Fibroblast of lung (primary cell): ENCODE measurements around the gene ST6GALNAC3. TPM values are rescaled to one million over a fixed set of nuclear protein-coding genes. Genes with fewer than 3 reads are reported as not detected.
A peak's percentile ranks its signal among the peaks of the same experiment; 100 is the strongest.

Experiments
- DNase-seq, 2 donors: peaks; one replicate each; pipeline versions ENCODE4 v3.0.0 to v3.0.0-alpha.2; 2010; ENCODE audit warnings: low read depth in 2 of 2
- H2AFZ ChIP-seq: 2 replicates; pipeline ENCODE4 v1.5.1; 2012; ENCODE audit warnings: low read length, control low read depth, inconsistent platforms
- H3K27ac ChIP-seq: 2 replicates; pipeline ENCODE4 v1.5.1; 2011; ENCODE audit warnings: low read length, control low read depth; ENCODE audit not compliant: insufficient read depth
- H3K27me3 ChIP-seq: 2 replicates; pipeline ENCODE4 v1.5.1; 2011; ENCODE audit warnings: mild to moderate bottlenecking, low read length; ENCODE audit not compliant: control insufficient read depth, insufficient read depth
- H3K36me3 ChIP-seq: 2 replicates; pipeline ENCODE4 v1.5.1; 2011; ENCODE audit warnings: low read length; ENCODE audit not compliant: control insufficient read depth, insufficient read depth
- H3K4me1 ChIP-seq: 2 replicates; pipeline ENCODE4 v1.5.1; 2011; ENCODE audit warnings: low read length; ENCODE audit not compliant: control insufficient read depth, insufficient read depth; ENCODE audit errors: extremely low read depth
- H3K4me2 ChIP-seq: 2 replicates; pipeline ENCODE4 v1.5.1; 2011; ENCODE audit warnings: low read length, control low read depth; ENCODE audit not compliant: insufficient read depth; ENCODE audit errors: extremely low read depth
- H3K4me3 ChIP-seq, 4 experiments: fragments of 200-600 bp in 1 of 4; sonication (generic) in 1 of 4; replicated peaks in 1 of 4; 2 replicates each; pipeline ENCODE4 v1.5.1; 2011 to 2016; ENCODE audit warnings: low read length in 4 of 4, low read depth in 3 of 4, mild to moderate bottlenecking in 3 of 4, control low read depth in 2 of 4, inconsistent platforms in 1 of 4, mixed read lengths in 1 of 4; ENCODE audit not compliant: insufficient read depth in 1 of 4; ENCODE audit errors: control extremely low read depth in 1 of 4
- H3K79me2 ChIP-seq: 2 replicates; pipeline ENCODE4 v1.5.1; 2012; ENCODE audit warnings: mild to moderate bottlenecking, low read length, inconsistent platforms; ENCODE audit not compliant: control insufficient read depth, insufficient read depth
- H3K9ac ChIP-seq: 2 replicates; pipeline ENCODE4 v1.5.1; 2011; ENCODE audit warnings: mild to moderate bottlenecking, low read length, control low read depth; ENCODE audit not compliant: insufficient read depth
- H3K9me3 ChIP-seq: 2 replicates; pipeline ENCODE4 v1.5.1; 2012; ENCODE audit warnings: low read depth, low read length; ENCODE audit not compliant: control insufficient read depth, insufficient read depth
- H4K20me1 ChIP-seq: 2 replicates; pipeline ENCODE4 v1.5.1; 2011; ENCODE audit warnings: low read length; ENCODE audit not compliant: control insufficient read depth, insufficient read depth; ENCODE audit errors: extremely low read depth
- EZH2 ChIP-seq: IDR thresholded peaks from 2 replicates; pipeline ENCODE4 v1.5.1; 2012; ENCODE audit warnings: low read length, control low read depth, mild to moderate bottlenecking; ENCODE audit errors: missing control alignments
- polyA plus RNA-seq, 2 donors: library from polyadenylated mRNA; depleted of rRNA in 1 of 2; stranded (reverse) in 1 of 2; unstranded in 1 of 2; fragments of >200 nt; gene quantifications; 2 replicates each; pipeline ENCODE4 v1.2.1, GENCODE V29; 2011 to 2012; ENCODE audit warnings: missing spikeins in 1 of 2
- total RNA-seq: library from RNA; depleted of rRNA; stranded (reverse); fragments of >200 nt; gene quantifications from 2 replicates; pipeline ENCODE4 v1.2.1, GENCODE V29; 2014
- TF ChIP-seq, protein P1 (sequence below), 2 donors: IDR thresholded peaks in 1 of 2; conservative IDR thresholded peaks in 1 of 2; 1 replicate in 1 of 2; 2 replicates in 1 of 2; pipeline ENCODE4 v1.5.1; 2011 to 2012; ENCODE audit warnings: low read length in 2 of 2, control low read depth in 1 of 2, inconsistent platforms in 1 of 2, low read depth in 1 of 2, mild to moderate bottlenecking in 1 of 2

The ST6GALNAC3 gene
- total and polyA plus RNA-seq, 2 donors (not counting 1 experiment from before 2014, with no cell fraction given) = 0.34 to 0.66 TPM

DNA sequence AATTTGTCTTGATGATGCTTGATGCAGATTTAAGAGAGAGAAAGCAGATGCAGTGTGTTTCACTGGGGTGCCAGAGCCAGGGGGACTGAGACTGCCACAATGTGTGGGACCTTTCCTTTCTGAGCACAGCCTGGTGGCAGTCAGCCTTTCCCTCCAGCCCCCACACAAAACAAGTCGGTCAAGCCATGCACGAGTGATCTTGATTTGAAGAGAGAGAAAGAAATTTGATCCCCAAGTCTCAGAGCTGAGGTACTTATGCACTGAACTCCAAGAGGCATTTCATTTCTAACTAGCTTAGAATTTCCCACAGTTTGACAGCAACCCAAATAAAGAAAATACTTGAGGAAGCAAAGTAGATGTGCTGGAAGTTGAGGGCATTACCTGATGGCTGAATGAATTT, 193.8 kb downstream of the ST6GALNAC3 start:
- Histone ChIP-seq H3K4me2 (no peak overlapping the region), H3K36me3 (no peaks in the 10 kb centered on the region), H3K79me2 (no peaks in the 10 kb centered on the region), H3K27ac (no peak overlapping the region), H3K9ac (no peak overlapping the region), H3K9me3 (no peaks in the 10 kb centered on the region), H3K4me1 (no peaks in the 10 kb centered on the region), H3K4me3 (no peak overlapping the region), H3K27me3 (no peaks in the 10 kb centered on the region), H2AFZ (no peak overlapping the region), H4K20me1 (no peaks in the 10 kb centered on the region)
- no peak for TF ChIP-seq EZH2
- TF ChIP-seq, protein P1, sequence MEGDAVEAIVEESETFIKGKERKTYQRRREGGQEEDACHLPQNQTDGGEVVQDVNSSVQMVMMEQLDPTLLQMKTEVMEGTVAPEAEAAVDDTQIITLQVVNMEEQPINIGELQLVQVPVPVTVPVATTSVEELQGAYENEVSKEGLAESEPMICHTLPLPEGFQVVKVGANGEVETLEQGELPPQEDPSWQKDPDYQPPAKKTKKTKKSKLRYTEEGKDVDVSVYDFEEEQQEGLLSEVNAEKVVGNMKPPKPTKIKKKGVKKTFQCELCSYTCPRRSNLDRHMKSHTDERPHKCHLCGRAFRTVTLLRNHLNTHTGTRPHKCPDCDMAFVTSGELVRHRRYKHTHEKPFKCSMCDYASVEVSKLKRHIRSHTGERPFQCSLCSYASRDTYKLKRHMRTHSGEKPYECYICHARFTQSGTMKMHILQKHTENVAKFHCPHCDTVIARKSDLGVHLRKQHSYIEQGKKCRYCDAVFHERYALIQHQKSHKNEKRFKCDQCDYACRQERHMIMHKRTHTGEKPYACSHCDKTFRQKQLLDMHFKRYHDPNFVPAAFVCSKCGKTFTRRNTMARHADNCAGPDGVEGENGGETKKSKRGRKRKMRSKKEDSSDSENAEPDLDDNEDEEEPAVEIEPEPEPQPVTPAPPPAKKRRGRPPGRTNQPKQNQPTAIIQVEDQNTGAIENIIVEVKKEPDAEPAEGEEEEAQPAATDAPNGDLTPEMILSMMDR (conservative IDR thresholded peaks at IDR 0.05 in 1 of 2, IDR thresholded peaks at IDR 0.05 in 1 of 2; ENCODE audit: low read depth in 1 of 2, low read length in 2 of 2) = no peak
- peak; percentile 36 to 47 for DNase-seq

DNA sequence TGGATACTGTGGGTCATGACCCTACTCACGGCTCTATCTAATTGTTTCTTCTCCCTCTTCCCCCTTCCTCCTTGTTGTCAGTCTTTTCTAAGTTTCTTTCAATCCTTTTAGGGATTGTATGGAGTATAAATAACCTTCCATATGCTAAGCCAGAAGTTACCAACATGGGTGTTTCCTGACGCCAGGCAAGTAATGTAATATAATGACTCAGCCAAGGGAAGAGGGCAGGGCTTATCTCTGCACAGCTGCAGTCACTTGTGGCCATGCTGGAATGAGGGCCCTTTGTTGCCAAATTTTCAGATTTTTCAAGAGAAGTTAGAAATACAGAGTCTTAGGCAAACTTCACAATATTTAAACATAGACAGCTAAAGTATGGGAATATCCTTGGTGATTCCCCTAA, 194.6 kb downstream of the ST6GALNAC3 start:
- no peak overlapping the region for H3K4me3 ChIP-seq
- no peaks in the 10 kb centered on the region for H3K4me1 ChIP-seq
- TF ChIP-seq, protein P1 (conservative IDR thresholded peaks at IDR 0.05 in 1 of 2, IDR thresholded peaks at IDR 0.05 in 1 of 2; ENCODE audit: low read depth in 1 of 2, low read length in 2 of 2) = no peak
- no peak for TF ChIP-seq EZH2
- no peaks in the 10 kb centered on the region for H3K36me3 ChIP-seq
- H3K9me3 ChIP-seq = no peaks in the 10 kb centered on the region
- no peak overlapping the region for H3K27ac ChIP-seq
- no peak overlapping the region for H3K4me2 ChIP-seq
- no peaks in the 10 kb centered on the region for H4K20me1 ChIP-seq
- no peaks in the 10 kb centered on the region for H3K27me3 ChIP-seq
- no peak overlapping the region for H2AFZ ChIP-seq
- peak; percentile 88 to 91 for DNase-seq
- H3K9ac ChIP-seq = no peak overlapping the region
- H3K79me2 ChIP-seq = no peaks in the 10 kb centered on the region

DNA sequence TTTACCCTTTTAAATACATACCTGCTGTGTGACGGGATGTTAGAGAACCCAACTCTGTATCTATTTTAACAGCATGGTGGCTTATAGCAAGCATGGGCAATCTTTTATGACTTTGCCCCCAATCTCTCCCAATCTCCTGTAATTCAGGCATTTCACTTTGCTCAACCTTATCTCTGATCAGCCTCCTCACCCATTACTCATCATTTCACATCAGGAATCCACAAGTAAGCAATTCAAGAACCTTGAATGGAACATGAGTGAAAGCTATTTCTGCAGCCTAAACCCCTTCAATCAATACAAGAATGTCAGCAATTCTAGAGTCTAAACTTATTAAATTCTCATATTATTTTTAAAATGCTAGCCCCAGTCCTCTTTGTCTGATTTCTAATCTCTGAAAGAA, 199.8 kb downstream of the ST6GALNAC3 start:
- no peak for TF ChIP-seq EZH2
- TF ChIP-seq, protein P1 (conservative IDR thresholded peaks at IDR 0.05 in 1 of 2, IDR thresholded peaks at IDR 0.05 in 1 of 2; ENCODE audit: low read depth in 1 of 2, low read length in 2 of 2) = no peak
- Histone ChIP-seq H3K4me3 (no peak overlapping the region), H2AFZ (no peak overlapping the region), H3K36me3 (no peaks in the 10 kb centered on the region), H3K9ac (no peak overlapping the region), H3K27me3 (no peaks in the 10 kb centered on the region), H4K20me1 (no peaks in the 10 kb centered on the region), H3K9me3 (no peaks in the 10 kb centered on the region), H3K4me1 (no peaks in the 10 kb centered on the region), H3K4me2 (no peak overlapping the region), H3K27ac (no peak overlapping the region), H3K79me2 (no peaks in the 10 kb centered on the region)
- peak in 1 of 2 donors; percentile 20 for DNase-seq
